Caco-2 (cell line): ENCODE data around the gene ADAMTS2. TPM values are rescaled to one million over a fixed set of nuclear protein-coding genes. Genes with fewer than 3 reads are reported as not detected.

Experiments
- BruUV-seq: library from RNA; stranded (reverse); fragments of 400-500 nt; replicated peaks from 2 replicates; lab custom pipeline; 2021; lab: Mats Ljungman, UMichigan
- CTCF ChIA-PET: fragments of 300-600 bp; sonication (Branson Sonifier 250); formaldehyde crosslinking; loops from one replicate; lab custom pipeline; 2022; ENCODE audit warnings: antibody characterized with exemption; lab: Charles Lee
- POLR2A ChIA-PET: fragments of 300-600 bp; sonication (Branson Sonifier 250); formaldehyde crosslinking; loops from one replicate; lab custom pipeline; 2022; ENCODE audit warnings: antibody characterized with exemption; lab: Charles Lee
- DNase-seq, 2 experiments: peaks; one replicate each; pipeline versions ENCODE4 v3.0.0 to v3.0.0-alpha.2; 2020 to 2022
- H3K27me3 ChIP-seq: replicated peaks from 2 replicates; pipeline ENCODE4 v1.6.0; 2011; ENCODE audit warnings: low read length; ENCODE audit not compliant: control insufficient read depth, insufficient read depth
- H3K36me3 ChIP-seq: 2 replicates; pipeline ENCODE4 v1.5.1; 2011; ENCODE audit warnings: low read length; ENCODE audit not compliant: control insufficient read depth, insufficient read depth
- H3K4me1 ChIP-seq: fragments of 250-450 bp; sonication (Bioruptor Pico); 2 replicates; pipeline ENCODE4 v1.5.1; 2020; ENCODE audit warnings: mild to moderate bottlenecking
- H3K4me3 ChIP-seq: 2 replicates; pipeline ENCODE4 v1.5.1; 2011; ENCODE audit warnings: low read depth, mild to moderate bottlenecking, control low read depth, low read length
- H3K9me3 ChIP-seq: fragments of 250-450 bp; sonication (Bioruptor Pico); 2 replicates; pipeline ENCODE4 v1.5.1; 2020; ENCODE audit warnings: mild to moderate bottlenecking, moderate library complexity
- H3K27ac Mint-ChIP-seq: one replicate; pipeline ENCODE4 v1.8.0; 2022; ENCODE audit warnings: mixed read lengths; ENCODE audit not compliant: unreplicated experiment
- H3K27me3 Mint-ChIP-seq: one replicate; pipeline ENCODE4 v1.8.0; 2022; ENCODE audit warnings: mixed read lengths; ENCODE audit not compliant: insufficient read depth, unreplicated experiment
- H3K36me3 Mint-ChIP-seq: one replicate; pipeline ENCODE4 v1.8.0; 2022; ENCODE audit warnings: mild to moderate bottlenecking, mixed read lengths; ENCODE audit not compliant: insufficient read depth, unreplicated experiment
- H3K4me1 Mint-ChIP-seq: one replicate; pipeline ENCODE4 v1.8.0; 2022; ENCODE audit warnings: low read depth, mixed read lengths; ENCODE audit not compliant: unreplicated experiment
- H3K4me3 Mint-ChIP-seq: one replicate; pipeline ENCODE4 v1.8.0; 2022; ENCODE audit warnings: mild to moderate bottlenecking, moderate library complexity, mixed read lengths; ENCODE audit not compliant: unreplicated experiment
- H3K9me3 Mint-ChIP-seq: one replicate; pipeline ENCODE4 v1.8.0; 2022; ENCODE audit warnings: mixed read lengths; ENCODE audit not compliant: unreplicated experiment
- intact Hi-C: fragments of 100-400 bp; cut with micrococcal nuclease; formaldehyde crosslinking; loops from one replicate; pipeline ENCODE4 v1.10.0; 2022; ENCODE audit not compliant: unreplicated experiment
- total RNA-seq: library from RNA; stranded (reverse); gene quantifications from 2 replicates; pipeline ENCODE4 v1.2.3, GENCODE V29; 2022
- TF ChIP-seq, protein P1 (sequence below), 2 experiments: fragments of 200-600 bp in 1 of 2; IDR thresholded peaks; 1 replicate in 1 of 2; 2 replicates in 1 of 2; pipeline versions ENCODE4 v1.5.1 to v1.8.0; 2011 to 2022; ENCODE audit warnings: antibody characterized with exemption in 1 of 2, control low read depth in 1 of 2, inconsistent platforms in 1 of 2, low read depth in 1 of 2, low read length in 1 of 2, mild to moderate bottlenecking in 1 of 2, moderate library complexity in 1 of 2; ENCODE audit not compliant: insufficient read depth in 1 of 2, severe bottlenecking in 1 of 2, unreplicated experiment in 1 of 2

Gene ADAMTS2
- total RNA-seq, 1 experiment from 2014 or later, result 0.05 TPM

DNA sequence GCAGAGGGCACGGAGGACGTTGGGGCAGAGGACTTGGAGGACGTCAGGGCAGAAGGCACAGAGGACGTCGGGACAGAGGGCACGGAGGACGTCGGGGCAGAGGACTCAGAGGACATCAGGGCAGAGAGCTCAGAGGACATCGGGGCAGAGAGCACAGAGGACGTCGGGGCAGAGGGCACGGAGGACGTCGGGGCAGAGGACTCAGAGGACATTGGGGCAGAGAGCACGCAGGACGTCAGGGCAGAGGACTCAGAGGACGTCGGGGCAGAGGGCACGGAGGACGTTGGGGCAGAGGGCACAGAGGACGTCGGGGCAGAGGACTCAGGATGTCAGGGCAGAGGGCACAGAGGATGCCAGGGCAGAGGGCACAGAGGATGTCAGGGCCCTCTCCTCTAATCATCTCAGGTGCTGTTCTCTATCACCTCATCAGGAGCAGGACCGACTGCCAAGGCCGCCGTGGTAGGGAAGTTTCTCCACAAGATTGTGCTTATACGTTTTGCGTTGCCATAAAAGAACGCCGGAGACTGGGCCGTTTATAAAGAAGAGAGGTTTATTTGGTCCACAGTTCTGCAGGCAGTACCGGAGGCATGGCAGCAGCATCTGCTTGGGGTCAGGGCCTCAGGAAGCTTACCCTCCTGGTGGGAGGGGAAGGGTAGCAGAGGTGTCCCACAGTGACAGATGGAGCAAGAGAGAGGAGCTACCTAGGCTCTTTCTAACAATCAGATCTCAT, 29.4 kb upstream of the ADAMTS2 start:
- ChIA-PET POLR2A (no interaction called here), CTCF (no interaction called here)
- intact Hi-C loops, result no loop called here
- Mint-ChIP-seq H3K36me3 (no peaks in the 10 kb centered on the region), H3K9me3 (peaks cover 12% of the 10 kb centered on the region), H3K27me3 (peaks cover 8% of the 10 kb centered on the region), H3K27ac (no peak overlapping the region), H3K4me3 (no peak overlapping the region), H3K4me1 (no peaks in the 10 kb centered on the region)
- Histone ChIP-seq H3K9me3 (no peaks in the 10 kb centered on the region), H3K27me3 (no peaks in the 10 kb centered on the region; the same call in 1 of the 2 replicates), H3K4me1 (no peaks in the 10 kb centered on the region), H3K4me3 (no peak overlapping the region), H3K36me3 (no peaks in the 10 kb centered on the region)
- DNase-seq, result peak in 1 of 2 experiments; percentile 13
- BruUV-seq, result no TSS peak
- TF ChIP-seq, protein P1, sequence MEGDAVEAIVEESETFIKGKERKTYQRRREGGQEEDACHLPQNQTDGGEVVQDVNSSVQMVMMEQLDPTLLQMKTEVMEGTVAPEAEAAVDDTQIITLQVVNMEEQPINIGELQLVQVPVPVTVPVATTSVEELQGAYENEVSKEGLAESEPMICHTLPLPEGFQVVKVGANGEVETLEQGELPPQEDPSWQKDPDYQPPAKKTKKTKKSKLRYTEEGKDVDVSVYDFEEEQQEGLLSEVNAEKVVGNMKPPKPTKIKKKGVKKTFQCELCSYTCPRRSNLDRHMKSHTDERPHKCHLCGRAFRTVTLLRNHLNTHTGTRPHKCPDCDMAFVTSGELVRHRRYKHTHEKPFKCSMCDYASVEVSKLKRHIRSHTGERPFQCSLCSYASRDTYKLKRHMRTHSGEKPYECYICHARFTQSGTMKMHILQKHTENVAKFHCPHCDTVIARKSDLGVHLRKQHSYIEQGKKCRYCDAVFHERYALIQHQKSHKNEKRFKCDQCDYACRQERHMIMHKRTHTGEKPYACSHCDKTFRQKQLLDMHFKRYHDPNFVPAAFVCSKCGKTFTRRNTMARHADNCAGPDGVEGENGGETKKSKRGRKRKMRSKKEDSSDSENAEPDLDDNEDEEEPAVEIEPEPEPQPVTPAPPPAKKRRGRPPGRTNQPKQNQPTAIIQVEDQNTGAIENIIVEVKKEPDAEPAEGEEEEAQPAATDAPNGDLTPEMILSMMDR (IDR thresholded peaks at IDR 0.05; ENCODE audit: insufficient read depth in 1 of 2, low read depth in 1 of 2, low read length in 1 of 2, severe bottlenecking in 1 of 2, unreplicated experiment in 1 of 2), result no peak

DNA sequence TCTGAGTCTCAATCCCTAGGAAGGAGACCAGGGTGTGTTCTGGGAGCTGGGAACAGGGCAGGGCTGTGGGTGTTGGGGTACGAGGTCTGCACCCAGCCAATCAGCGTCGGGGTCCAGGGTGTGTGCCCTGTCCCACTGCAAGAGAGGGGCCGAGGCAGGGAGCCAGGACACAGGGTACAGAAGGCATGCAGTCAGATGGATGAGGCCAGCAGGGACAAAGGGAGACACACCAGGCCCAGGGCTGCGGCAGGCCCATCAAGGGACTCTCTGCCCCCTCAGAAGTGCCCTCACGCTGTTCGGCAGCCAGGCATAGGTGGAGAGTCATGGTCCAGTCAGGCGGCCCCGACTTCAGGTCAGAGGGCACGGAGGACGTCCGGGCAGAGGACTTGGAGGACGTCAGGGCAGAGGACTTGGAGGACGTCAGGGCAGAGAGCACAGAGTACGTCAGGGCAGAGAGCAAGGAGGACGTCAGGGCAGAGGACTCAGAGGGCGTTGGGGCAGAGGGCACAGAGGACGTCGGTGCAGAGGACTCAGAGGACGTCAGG, 28.8 kb upstream of the ADAMTS2 start:
- no peak overlapping the region for H3K4me3 ChIP-seq
- H3K9me3 ChIP-seq, result no peaks in the 10 kb centered on the region
- TF ChIP-seq, protein P1 (IDR thresholded peaks at IDR 0.05; ENCODE audit: insufficient read depth in 1 of 2, low read depth in 1 of 2, low read length in 1 of 2, severe bottlenecking in 1 of 2, unreplicated experiment in 1 of 2), result no peak
- Mint-ChIP-seq H3K27ac (no peak overlapping the region), H3K9me3 (peaks cover 12% of the 10 kb centered on the region), H3K4me3 (no peak overlapping the region), H3K4me1 (no peaks in the 10 kb centered on the region), H3K36me3 (no peaks in the 10 kb centered on the region), H3K27me3 (peaks cover 8% of the 10 kb centered on the region)
- ChIA-PET CTCF (no interaction called here), POLR2A (no interaction called here)
- BruUV-seq, result no TSS peak
- no peaks in the 10 kb centered on the region; the same call in 1 of the 2 replicates for H3K27me3 ChIP-seq
- peak in 1 of 2 experiments; percentile 20 for DNase-seq
- no peaks in the 10 kb centered on the region for H3K36me3 ChIP-seq
- intact Hi-C loops, result no loop called here
- no peaks in the 10 kb centered on the region for H3K4me1 ChIP-seq

DNA sequence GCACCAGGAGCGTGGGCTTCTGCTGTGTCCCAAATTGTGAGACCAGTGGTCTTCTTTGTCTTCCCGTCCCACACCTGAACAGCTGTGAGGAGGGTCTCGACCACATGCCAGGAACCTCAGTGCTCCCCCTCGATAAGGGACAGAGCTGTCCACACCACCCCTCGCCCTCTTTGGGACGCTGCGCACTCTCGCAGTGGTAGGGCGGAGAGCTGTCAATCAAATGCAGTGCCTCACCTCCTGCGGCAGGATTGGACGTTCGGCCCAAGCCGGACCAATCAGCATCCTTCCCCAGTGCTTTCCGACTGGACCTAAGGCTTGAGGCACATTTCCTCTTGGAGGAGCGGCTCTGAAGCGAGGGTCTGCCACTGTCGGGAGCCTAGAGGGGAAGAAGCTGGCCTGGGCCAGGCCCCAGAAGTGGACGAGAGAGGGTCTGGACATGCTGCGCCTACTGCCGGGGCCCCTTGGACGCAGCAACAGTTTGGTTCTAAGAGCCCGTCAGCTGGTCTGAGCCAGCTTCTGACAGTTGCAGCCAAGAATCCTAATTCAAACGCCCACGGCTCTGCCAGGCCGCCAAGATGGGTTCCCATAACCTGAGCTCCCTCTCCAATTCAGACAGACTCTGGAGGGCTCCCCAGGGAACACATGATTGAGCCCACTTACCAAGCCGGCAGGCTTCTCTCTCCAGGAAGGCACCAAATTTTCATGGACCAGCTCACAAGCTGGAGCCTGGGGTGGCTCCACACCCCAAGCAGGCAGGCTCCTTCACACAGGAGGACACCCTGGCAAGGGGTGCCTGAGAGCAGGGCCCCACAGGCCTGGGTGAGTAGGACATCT, 28.1 kb upstream of the ADAMTS2 start:
- Mint-ChIP-seq H3K4me3 (no peak overlapping the region), H3K4me1 (no peaks in the 10 kb centered on the region), H3K27ac (no peak overlapping the region), H3K36me3 (no peaks in the 10 kb centered on the region), H3K27me3 (peaks cover 8% of the 10 kb centered on the region), H3K9me3 (peaks cover 12% of the 10 kb centered on the region)
- POLR2A ChIA-PET, result no interaction called here
- peak in 1 of 2 experiments; percentile 23 for DNase-seq
- BruUV-seq, result no TSS peak
- no peak overlapping the region for H3K4me3 ChIP-seq
- no peaks in the 10 kb centered on the region for H3K4me1 ChIP-seq
- no peaks in the 10 kb centered on the region for H3K36me3 ChIP-seq
- H3K9me3 ChIP-seq, result no peaks in the 10 kb centered on the region
- no peaks in the 10 kb centered on the region; the same call in 1 of the 2 replicates for H3K27me3 ChIP-seq
- CTCF ChIA-PET, result no interaction called here
- TF ChIP-seq, protein P1 (IDR thresholded peaks at IDR 0.05; ENCODE audit: insufficient read depth in 1 of 2, low read depth in 1 of 2, low read length in 1 of 2, severe bottlenecking in 1 of 2, unreplicated experiment in 1 of 2), result no peak
- intact Hi-C loops, result no loop called here
